ENCODE results near the gene ZFYVE16. TPM values are rescaled to one million over a fixed set of nuclear protein-coding genes. Genes with fewer than 3 reads are reported as not detected.

Gene ZFYVE16
- total and polyA plus RNA-seq, 2 of the 4 experiments (the other 2 are of a cell fraction) = 5.3 to 11.1 TPM

DNA sequence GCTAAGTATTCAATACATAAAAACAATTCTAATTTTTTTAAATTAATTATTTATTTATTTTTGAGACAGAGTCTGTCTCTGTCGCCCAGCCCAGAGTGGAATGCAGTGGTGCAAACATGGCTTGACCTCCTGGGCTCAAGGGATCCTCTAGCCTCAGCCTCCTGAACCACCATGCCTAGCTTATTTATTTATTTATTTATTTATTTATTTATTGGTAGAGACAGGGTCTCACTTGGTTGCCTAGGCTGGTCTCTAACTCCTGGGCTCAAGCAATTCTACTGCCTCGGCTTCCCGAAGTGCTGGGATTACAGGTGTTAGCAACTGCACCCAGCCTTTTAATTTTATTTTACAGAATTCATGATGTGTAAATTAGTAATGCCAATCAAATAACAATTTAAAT, 33.7 kb upstream of the ZFYVE16 start:
- POLR2A ChIA-PET (ENCODE audit: unreplicated experiment) = no interaction called here
- no peak overlapping the region for H3K56ac ChIP-seq (ENCODE audit: extremely low read depth, insufficient read depth, low read length)

More for the DNA sequence above, 33.7 kb upstream of the ZFYVE16 start:
- H4K8ac ChIP-seq (ENCODE audit: low read depth in 2 of 2, low read length in 2 of 2) = no peak overlapping the region
- H2BK20ac ChIP-seq (ENCODE audit: low read depth, low read length) = no peak overlapping the region
- H3K79me1 ChIP-seq (ENCODE audit: low read depth in 1 of 2, low read length in 2 of 2) = no peaks in the 10 kb centered on the region
- BruUV-seq (replicated peaks) = no TSS peak
- DNase-seq = no peak
- CTCF ChIA-PET = no interaction called here
- no peak overlapping the region for H2BK15ac ChIP-seq (ENCODE audit: low read depth, low read length)
- H4K20me1 ChIP-seq (ENCODE audit: insufficient read depth, low read length) = no peaks in the 10 kb centered on the region
- no peak overlapping the region for H3K4me2 ChIP-seq (ENCODE audit: low read depth, low read length)
- no peak overlapping the region for H3K4ac ChIP-seq (ENCODE audit: low read depth, low read length)
- ATAC-seq (ENCODE audit: low read depth) = no peak
- in situ Hi-C loops (cut with MboI; ENCODE audit: low sequenced_read_pairs) = no loop called here
- no peak overlapping the region for H3K23ac ChIP-seq (ENCODE audit: low read depth, low read length)
- peaks cover 5% of the 10 kb centered on the region for H3K27me3 ChIP-seq (ENCODE audit: control insufficient read depth, insufficient read depth, low read length)
- H2BK5ac ChIP-seq (ENCODE audit: low read depth, low read length, poor library complexity, severe bottlenecking) = no peak overlapping the region
- H2BK120ac ChIP-seq (ENCODE audit: low read depth, low read length) = no peak overlapping the region
- H3K27ac ChIP-seq (ENCODE audit: insufficient read depth, low read length) = no peak overlapping the region
- no peak overlapping the region for H4K91ac ChIP-seq (ENCODE audit: insufficient read depth, low read depth, low read length)
- no peak overlapping the region for H2AFZ ChIP-seq (replicated peaks; ENCODE audit: low read length, poor library complexity)
- no peaks in the 10 kb centered on the region for H3K9me1 ChIP-seq (ENCODE audit: insufficient read depth, low read length)
- no peak overlapping the region for H3K9ac ChIP-seq (ENCODE audit: low read depth, low read length)
- TF ChIP-seq MAFK (IDR thresholded peaks at IDR 0.05; ENCODE audit: low read depth, low read length) = no peak
- TF ChIP-seq BHLHE40 (IDR thresholded peaks at IDR 0.05; ENCODE audit: low read depth, low read length) = no peak
- no peak for TF ChIP-seq CEBPB (IDR thresholded peaks at IDR 0.05; ENCODE audit: low read depth, low read length)
- TF ChIP-seq, protein P1, sequence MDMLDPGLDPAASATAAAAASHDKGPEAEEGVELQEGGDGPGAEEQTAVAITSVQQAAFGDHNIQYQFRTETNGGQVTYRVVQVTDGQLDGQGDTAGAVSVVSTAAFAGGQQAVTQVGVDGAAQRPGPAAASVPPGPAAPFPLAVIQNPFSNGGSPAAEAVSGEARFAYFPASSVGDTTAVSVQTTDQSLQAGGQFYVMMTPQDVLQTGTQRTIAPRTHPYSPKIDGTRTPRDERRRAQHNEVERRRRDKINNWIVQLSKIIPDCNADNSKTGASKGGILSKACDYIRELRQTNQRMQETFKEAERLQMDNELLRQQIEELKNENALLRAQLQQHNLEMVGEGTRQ (IDR thresholded peaks at IDR 0.05; ENCODE audit: low read depth, low read length) = no peak
- TF ChIP-seq MAZ (IDR thresholded peaks at IDR 0.05; ENCODE audit: borderline replicate concordance, low read depth, low read length) = no peak
- TF ChIP-seq CHD1 (IDR thresholded peaks at IDR 0.05; ENCODE audit: low read depth, low read length) = no peak
- TF ChIP-seq, protein P2, sequence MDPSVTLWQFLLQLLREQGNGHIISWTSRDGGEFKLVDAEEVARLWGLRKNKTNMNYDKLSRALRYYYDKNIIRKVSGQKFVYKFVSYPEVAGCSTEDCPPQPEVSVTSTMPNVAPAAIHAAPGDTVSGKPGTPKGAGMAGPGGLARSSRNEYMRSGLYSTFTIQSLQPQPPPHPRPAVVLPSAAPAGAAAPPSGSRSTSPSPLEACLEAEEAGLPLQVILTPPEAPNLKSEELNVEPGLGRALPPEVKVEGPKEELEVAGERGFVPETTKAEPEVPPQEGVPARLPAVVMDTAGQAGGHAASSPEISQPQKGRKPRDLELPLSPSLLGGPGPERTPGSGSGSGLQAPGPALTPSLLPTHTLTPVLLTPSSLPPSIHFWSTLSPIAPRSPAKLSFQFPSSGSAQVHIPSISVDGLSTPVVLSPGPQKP (IDR thresholded peaks at IDR 0.05; ENCODE audit: borderline replicate concordance, low read depth, low read length) = no peak
- TF ChIP-seq RFX5 (IDR thresholded peaks at IDR 0.05; ENCODE audit: low read depth, low read length) = no peak
- no peaks in the 10 kb centered on the region for H3K4me1 ChIP-seq (ENCODE audit: control insufficient read depth, insufficient read depth, low read length)
- no peak overlapping the region for H3K4me3 ChIP-seq (ENCODE audit: insufficient read depth, low read depth, low read length)
- no peak overlapping the region for H2AK9ac ChIP-seq (replicated peaks; ENCODE audit: low read depth, low read length, poor library complexity)
- WGBS, 2 experiments (ENCODE audit: extremely low coverage in 2 of 2, insufficient read length in 1 of 2) = no CpG with 5 or more reads among the region's 3 CpGs
- H2AK5ac ChIP-seq (ENCODE audit: low read depth, low read length) = no peak overlapping the region
- H3K14ac ChIP-seq (replicated peaks; ENCODE audit: low read depth, low read length) = no peak overlapping the region
- no peak overlapping the region for H3K18ac ChIP-seq (ENCODE audit: low read depth, low read length)
- intact Hi-C loops (cut with micrococcal nuclease) = no loop called here
- no peaks in the 10 kb centered on the region for H3K36me3 ChIP-seq (ENCODE audit: control insufficient read depth, insufficient read depth, low read length)
- H4K5ac ChIP-seq (ENCODE audit: low read depth, low read length) = no peak overlapping the region
- H3K9me3 ChIP-seq (ENCODE audit: control insufficient read depth, insufficient read depth, low read length) = no peaks in the 10 kb centered on the region
- dilution Hi-C loops (cut with HindIII; ENCODE audit: low sequenced_read_pairs, unreplicated experiment) = no loop called here
